Panc1 (cell line): Measurements from ENCODE around the gene FAM110C. TPM values are rescaled to one million over a fixed set of nuclear protein-coding genes. Genes with fewer than 3 reads are reported as not detected.
"Not testable (repeated sequence)": the region's sequence is repeated elsewhere in the genome, so short reads cannot be mapped to it uniquely, and the experiment has no call there.

Source experiments
- ATAC-seq: fragments of 200-7000 bp; cut with Tn5 transposase; 2 replicates; pipeline ENCODE4 v1.9.1; 2020; ENCODE audit warnings: mild to moderate bottlenecking, moderate library complexity
- BruUV-seq: library from RNA; stranded (reverse); fragments of 400-500 nt; replicated peaks from 2 replicates; lab custom pipeline; 2021; lab: Mats Ljungman, UMichigan
- CTCF ChIA-PET: fragments of 300-600 bp; sonication (Branson Sonifier 250); formaldehyde crosslinking; loops from one replicate; lab custom pipeline; 2022; ENCODE audit warnings: antibody characterized with exemption; lab: Charles Lee
- POLR2A ChIA-PET: fragments of 300-600 bp; sonication (Branson Sonifier 250); formaldehyde crosslinking; loops from one replicate; lab custom pipeline; 2022; ENCODE audit warnings: antibody characterized with exemption; lab: Charles Lee
- DNase-seq: peaks from one replicate; pipeline ENCODE4 v3.0.0-alpha.2; 2010; ENCODE audit warnings: low read depth, low spot score
- H3K27ac ChIP-seq: 2 replicates; pipeline ENCODE4 v1.5.1; 2011; ENCODE audit warnings: mild to moderate bottlenecking, low read length, inconsistent platforms
- H3K27me3 ChIP-seq: fragments of 200-500 bp; sonication (Bioruptor generic); 2 replicates; pipeline ENCODE4 v1.6.0; 2014; ENCODE audit warnings: low read length, inconsistent platforms; ENCODE audit not compliant: control insufficient read depth, insufficient read depth
- H3K36me3 ChIP-seq: fragments of 200-500 bp; sonication (Bioruptor generic); 2 replicates; pipeline ENCODE4 v1.5.1; 2014; ENCODE audit warnings: inconsistent platforms, mild to moderate bottlenecking, low read length, moderate library complexity; ENCODE audit not compliant: control insufficient read depth, insufficient read depth
- H3K4me1 ChIP-seq: 2 replicates; pipeline ENCODE4 v1.5.1; 2011; ENCODE audit warnings: inconsistent platforms, mild to moderate bottlenecking, low read length, moderate library complexity; ENCODE audit not compliant: control insufficient read depth, insufficient read depth
- H3K4me3 ChIP-seq, 2 experiments: 2 replicates each; pipeline ENCODE4 v1.5.1; 2011 to 2012; ENCODE audit warnings: low read depth in 2 of 2, low read length in 2 of 2, mild to moderate bottlenecking in 2 of 2, inconsistent platforms in 1 of 2, moderate library complexity in 1 of 2
- H3K9me3 ChIP-seq: fragments of 200-500 bp; sonication (Bioruptor generic); 2 replicates; pipeline ENCODE4 v1.5.1; 2014; ENCODE audit warnings: low read depth, mild to moderate bottlenecking, inconsistent platforms, low read length, moderate library complexity; ENCODE audit not compliant: control insufficient read depth, insufficient read depth
- CTCF ChIP-seq: fragments of 450-650 bp; IDR thresholded peaks from 2 replicates; pipeline ENCODE4 v1.5.1; 2017; ENCODE audit warnings: mild to moderate bottlenecking
- POLR2AphosphoS5 ChIP-seq: IDR thresholded peaks from 2 replicates; pipeline ENCODE4 v1.6.1; 2012; ENCODE audit warnings: mild to moderate bottlenecking, low read depth, low read length, moderate library complexity
- REST ChIP-seq, 2 experiments: IDR thresholded peaks; 2 replicates each; pipeline ENCODE4 v1.6.1; 2011 to 2012; ENCODE audit warnings: low read depth in 2 of 2, control low read depth in 1 of 2, low read length in 1 of 2, mild to moderate bottlenecking in 1 of 2, moderate library complexity in 1 of 2; ENCODE audit not compliant: insufficient read depth in 1 of 2
- SIN3A ChIP-seq: IDR thresholded peaks from 2 replicates; pipeline ENCODE4 v1.6.1; 2012; ENCODE audit warnings: low read depth, mild to moderate bottlenecking, low read length, moderate library complexity, borderline replicate concordance; ENCODE audit not compliant: insufficient read depth
- TCF7L2 ChIP-seq: IDR thresholded peaks from 2 replicates; pipeline ENCODE4 v1.6.1; 2011; ENCODE audit warnings: mild to moderate bottlenecking, low read depth, low read length, inconsistent platforms
- in situ Hi-C: cut with HindIII; loops from 2 replicates; pipeline ENCODE4 v1.10.0; 2016; ENCODE audit warnings: low sequenced_read_pairs, low pct_unique_long_range_greater_than_20kb
- intact Hi-C: fragments of 100-400 bp; cut with micrococcal nuclease; formaldehyde crosslinking; loops from one replicate; pipeline ENCODE4 v1.10.0; 2022; ENCODE audit not compliant: unreplicated experiment
- total RNA-seq: library from RNA; stranded (reverse); gene quantifications from one replicate; pipeline ENCODE4 v1.2.1, GENCODE V29; 2021; ENCODE audit not compliant: unreplicated experiment

FAM110C gene
- total RNA-seq, 1 experiment from 2014 or later = 0.13 TPM

GRCh38 chr2:26891-27290 lies 19.4 kb downstream of the FAM110C start:
- intact Hi-C loops = no loop called here
- BruUV-seq = no TSS peak
- no peak overlapping the region for H3K27ac ChIP-seq

GRCh38 chr2:25543-25942 lies 20.8 kb downstream of the FAM110C start:
- Histone ChIP-seq H3K9me3 (no peaks in the 10 kb centered on the region), H3K4me1 (no peaks in the 10 kb centered on the region), H3K27ac (no peak overlapping the region), H3K4me3 (no peak overlapping the region), H3K27me3 (no peaks in the 10 kb centered on the region), H3K36me3 (no peaks in the 10 kb centered on the region)
- in situ Hi-C loops = no loop called here
- ChIA-PET POLR2A (no interaction called here), CTCF (no interaction called here)
- TF ChIP-seq SIN3A (no peak), TCF7L2 (no peak), REST (IDR thresholded peaks at IDR 0.05; ENCODE audit: insufficient read depth in 1 of 2, low read depth in 2 of 2, low read length in 1 of 2) (no peak), CTCF (no peak), POLR2AphosphoS5 (no peak)
- BruUV-seq = no TSS peak
- ATAC-seq (no peak), DNase-seq (no peak)
- intact Hi-C loops = no loop called here

More at GRCh38 chr2:26891-27290, 19.4 kb downstream of the FAM110C start:
- no peak for ATAC-seq
- Histone ChIP-seq H3K36me3 (no peaks in the 10 kb centered on the region), H3K4me3 (no peak overlapping the region), H3K27me3 (no peaks in the 10 kb centered on the region), H3K4me1 (no peaks in the 10 kb centered on the region), H3K9me3 (no peaks in the 10 kb centered on the region)
- POLR2A ChIA-PET = no interaction called here
- CTCF ChIA-PET = no interaction called here
- TF ChIP-seq SIN3A = no peak
- in situ Hi-C loops = no loop called here
- no peak for DNase-seq

- CTCF ChIA-PET, ATAC-seq, H3K4me3 ChIP-seq, in situ Hi-C loops, H3K4me1 ChIP-seq, H3K27me3 ChIP-seq, H3K36me3 ChIP-seq, POLR2A ChIA-PET, H3K27ac ChIP-seq, H3K9me3 ChIP-seq, DNase-seq, BruUV-seq, intact Hi-C loops: not testable (repeated sequence)
These were observed 21.7 kb downstream of the FAM110C start for GRCh38 chr2:24591-24990.
